Fibroblast of pulmonary artery (primary cell): ENCODE results near the gene HPSE2.
"Not testable (repeated sequence)": the region's sequence is repeated elsewhere in the genome, so short reads cannot be mapped to it uniquely, and the experiment has no call there.

ENCODE experiments used
- DNase-seq: peaks from one replicate; pipeline ENCODE4 v3.0.0-alpha.2; 2010; ENCODE audit warnings: low read depth
- H3K4me3 ChIP-seq: replicated peaks from 2 replicates; pipeline ENCODE4 v1.5.1; 2011; ENCODE audit warnings: low read depth, mild to moderate bottlenecking, control low read depth, low read length, moderate library complexity
- CTCF ChIP-seq: IDR thresholded peaks from 2 replicates; pipeline ENCODE4 v1.5.1; 2011; ENCODE audit warnings: mild to moderate bottlenecking, control low read depth, low read length, inconsistent platforms; ENCODE audit errors: missing control alignments

Gene HPSE2

GRCh38 chr10:99008054-99008453 lies 227.6 kb downstream of the HPSE2 start:
- H3K4me3 ChIP-seq = no peak overlapping the region
- DNase-seq = no peak
- TF ChIP-seq CTCF = no peak

- no peak for TF ChIP-seq CTCF
Measured at GRCh38 chr10:99007457-99007856, 228.2 kb downstream of the HPSE2 start.

GRCh38 chr10:99005254-99005653 lies 230.4 kb downstream of the HPSE2 start:
- no peak for DNase-seq
- no peak overlapping the region for H3K4me3 ChIP-seq
- no peak for TF ChIP-seq CTCF

More at GRCh38 chr10:99007457-99007856, 228.2 kb downstream of the HPSE2 start:
- DNase-seq = no peak
- no peak overlapping the region for H3K4me3 ChIP-seq

- no peak overlapping the region for H3K4me3 ChIP-seq
- TF ChIP-seq CTCF = no peak
- DNase-seq = no peak
Measured at GRCh38 chr10:99004738-99005137, 230.9 kb downstream of the HPSE2 start.

- no peak for DNase-seq
- no peak overlapping the region for H3K4me3 ChIP-seq
- no peak for TF ChIP-seq CTCF
Measured at GRCh38 chr10:99002392-99002791, 233.3 kb downstream of the HPSE2 start.

GRCh38 chr10:98997596-98997995 lies 238.1 kb downstream of the HPSE2 start:
- no peak for TF ChIP-seq CTCF
- no peak overlapping the region for H3K4me3 ChIP-seq
- DNase-seq = no peak

GRCh38 chr10:98994030-98994429 lies 241.6 kb downstream of the HPSE2 start:
- no peak for DNase-seq
- no peak for TF ChIP-seq CTCF
- H3K4me3 ChIP-seq = no peak overlapping the region

- H3K4me3 ChIP-seq, DNase-seq: not testable (repeated sequence)
Measured at GRCh38 chr10:98983751-98984150, 251.9 kb downstream of the HPSE2 start.
